GM10266 (cell line): ENCODE measurements around the gene EPB41.
"Not testable (repeated sequence)": the region's sequence is repeated elsewhere in the genome, so short reads cannot be mapped to it uniquely, and the experiment has no call there.

Experiments used
- DNase-seq: peaks from one replicate; pipeline ENCODE4 v3.0.0; 2012; ENCODE audit errors: extremely low spot score
- CTCF ChIP-seq: IDR thresholded peaks from 2 replicates; pipeline ENCODE4 v1.5.1; 2012; ENCODE audit warnings: mild to moderate bottlenecking, low read depth; ENCODE audit not compliant: control insufficient read depth, insufficient read depth; ENCODE audit errors: missing control alignments

The EPB41 gene

DNA sequence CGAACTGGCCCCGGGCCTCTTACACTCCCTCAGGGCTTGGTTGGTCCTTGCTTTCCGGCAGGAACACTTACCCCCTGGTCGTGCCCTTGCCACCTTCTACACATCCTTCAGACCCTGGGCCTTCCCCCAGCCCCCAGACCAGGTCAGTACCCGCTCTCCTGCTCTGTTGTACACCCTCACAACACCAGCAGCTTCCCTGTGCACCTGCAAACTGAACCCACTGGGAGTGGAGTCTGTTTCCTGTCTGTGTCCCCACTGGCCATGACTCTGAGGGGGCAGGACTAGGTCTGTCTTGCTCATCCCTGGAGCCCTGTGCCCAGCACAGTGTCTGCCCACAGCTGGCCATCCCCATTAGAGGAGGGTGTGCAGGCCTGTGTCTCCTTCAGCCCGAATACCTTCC lies 211.4 kb downstream of the EPB41 start:
- no peak for DNase-seq
- no peak for TF ChIP-seq CTCF

- TF ChIP-seq CTCF = no peak
Measured at GRCh38 chr1:29126198-29126597, 211.8 kb downstream of the EPB41 start.

GRCh38 chr1:29128739-29129138 lies 214.4 kb downstream of the EPB41 start:
- DNase-seq = no peak
- no peak for TF ChIP-seq CTCF

More at GRCh38 chr1:29126198-29126597, 211.8 kb downstream of the EPB41 start:
- no peak for DNase-seq

GRCh38 chr1:29129916-29130315 lies 215.5 kb downstream of the EPB41 start:
- TF ChIP-seq CTCF = no peak
- DNase-seq = no peak

DNA sequence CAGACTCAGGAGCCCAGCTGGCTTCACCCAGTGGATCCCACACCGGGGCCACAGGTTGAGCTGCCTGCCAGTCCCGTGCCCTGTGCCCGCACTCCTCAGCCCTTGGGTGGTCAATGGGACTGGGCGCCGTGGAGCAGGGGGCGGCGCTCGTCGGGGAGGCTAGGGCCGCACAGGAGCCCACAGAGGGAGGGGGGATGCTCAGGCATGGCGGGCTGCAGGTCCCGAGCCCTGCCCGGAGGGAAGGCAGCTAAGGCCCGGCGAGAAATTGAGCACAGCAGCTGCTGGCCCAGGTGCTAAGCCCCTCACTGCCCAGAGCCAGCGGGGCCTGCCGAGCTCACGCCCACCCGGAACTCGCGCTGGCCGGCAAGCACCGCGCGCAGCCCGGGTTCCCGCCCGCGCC lies 216.7 kb downstream of the EPB41 start:
- DNase-seq = not testable (repeated sequence)

GRCh38 chr1:29133861-29134694 lies 219.7 kb downstream of the EPB41 start:
- no peak for TF ChIP-seq CTCF
- DNase-seq = no peak

DNA sequence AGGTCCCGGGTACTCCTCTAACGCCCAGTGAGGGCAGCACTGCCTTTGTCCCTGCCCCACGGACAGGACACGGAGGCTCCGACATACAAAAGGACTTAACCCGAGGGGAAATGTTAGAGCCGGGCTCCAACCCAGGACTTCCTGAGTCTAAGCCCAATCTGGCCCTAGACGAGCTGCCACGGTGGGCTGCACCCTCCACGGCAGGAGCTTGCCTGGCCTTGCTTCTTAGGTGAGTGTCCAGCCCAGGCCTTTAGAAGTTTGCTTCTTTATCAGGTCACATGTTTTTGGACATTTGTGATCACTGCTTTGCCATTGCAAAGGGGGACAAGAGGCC lies 220.3 kb downstream of the EPB41 start:
- TF ChIP-seq CTCF = no peak

More for the DNA sequence above, 220.3 kb downstream of the EPB41 start:
- no peak for DNase-seq
